ENCODE measurements around the gene RNF4.

DNA sequence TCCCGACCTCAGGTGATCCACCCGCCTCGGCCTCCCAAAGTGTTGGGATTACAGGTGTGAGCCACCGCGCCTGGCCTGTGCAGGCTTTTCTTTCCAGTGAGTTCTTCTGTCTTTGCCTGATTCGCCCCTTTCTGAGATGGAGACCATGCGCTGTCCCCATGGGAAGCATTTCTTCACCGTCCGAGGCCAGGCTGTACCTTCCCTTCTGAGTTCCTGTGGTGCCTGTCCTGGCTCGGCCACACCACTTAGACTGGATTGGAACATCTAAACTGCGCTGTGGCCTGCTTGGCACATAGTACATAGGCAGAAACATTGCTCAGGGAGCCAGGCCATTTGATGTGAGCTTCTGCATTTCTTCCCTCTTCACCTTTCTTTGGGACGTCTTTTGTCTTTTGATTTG lies 91.3 kb downstream of the RNF4 start:
- TF ChIP-seq, protein P1, sequence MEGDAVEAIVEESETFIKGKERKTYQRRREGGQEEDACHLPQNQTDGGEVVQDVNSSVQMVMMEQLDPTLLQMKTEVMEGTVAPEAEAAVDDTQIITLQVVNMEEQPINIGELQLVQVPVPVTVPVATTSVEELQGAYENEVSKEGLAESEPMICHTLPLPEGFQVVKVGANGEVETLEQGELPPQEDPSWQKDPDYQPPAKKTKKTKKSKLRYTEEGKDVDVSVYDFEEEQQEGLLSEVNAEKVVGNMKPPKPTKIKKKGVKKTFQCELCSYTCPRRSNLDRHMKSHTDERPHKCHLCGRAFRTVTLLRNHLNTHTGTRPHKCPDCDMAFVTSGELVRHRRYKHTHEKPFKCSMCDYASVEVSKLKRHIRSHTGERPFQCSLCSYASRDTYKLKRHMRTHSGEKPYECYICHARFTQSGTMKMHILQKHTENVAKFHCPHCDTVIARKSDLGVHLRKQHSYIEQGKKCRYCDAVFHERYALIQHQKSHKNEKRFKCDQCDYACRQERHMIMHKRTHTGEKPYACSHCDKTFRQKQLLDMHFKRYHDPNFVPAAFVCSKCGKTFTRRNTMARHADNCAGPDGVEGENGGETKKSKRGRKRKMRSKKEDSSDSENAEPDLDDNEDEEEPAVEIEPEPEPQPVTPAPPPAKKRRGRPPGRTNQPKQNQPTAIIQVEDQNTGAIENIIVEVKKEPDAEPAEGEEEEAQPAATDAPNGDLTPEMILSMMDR (IDR thresholded peaks at IDR 0.05; ENCODE audit: low read length), result no peak
- TF ChIP-seq EZH2 (optimal IDR thresholded peaks at IDR 0.05; ENCODE audit: low read depth, low read length) (no peak), EZH2phosphoT487 (IDR thresholded peaks at IDR 0.05; ENCODE audit: low read length) (no peak)
